Transverse colon (tissue), 4 donors: ENCODE results near the gene TOX2.
"Not testable (repeated sequence)": the region's sequence is repeated elsewhere in the genome, so short reads cannot be mapped to it uniquely, and the experiment has no call there.

Experiments
- POLR2A ChIP-seq: fragments of 450-650 bp; IDR thresholded peaks from one replicate; pipeline ENCODE4 v1.6.1; 2016; ENCODE audit warnings: antibody characterized with exemption, mild to moderate bottlenecking, moderate library complexity
- POLR2AphosphoS5 ChIP-seq, 3 donors: sonication (generic); formaldehyde crosslinking; IDR thresholded peaks; one replicate each; pipeline ENCODE4 v1.6.1; 2016; ENCODE audit warnings: antibody characterized with exemption in 3 of 3
- TF ChIP-seq, protein P1 (sequence below), 5 experiments: fragments of 200-600 bp in 3 of 5; fragments of 450-650 bp in 2 of 5; sonication (generic) in 3 of 5; IDR thresholded peaks; 1 replicate in 2 of 5; 2 replicates in 3 of 5; pipeline ENCODE4 v1.5.1; 2016 to 2017; ENCODE audit warnings: antibody characterized with exemption in 5 of 5, inconsistent platforms in 3 of 5, mild to moderate bottlenecking in 2 of 5, moderate library complexity in 1 of 5

DNA sequence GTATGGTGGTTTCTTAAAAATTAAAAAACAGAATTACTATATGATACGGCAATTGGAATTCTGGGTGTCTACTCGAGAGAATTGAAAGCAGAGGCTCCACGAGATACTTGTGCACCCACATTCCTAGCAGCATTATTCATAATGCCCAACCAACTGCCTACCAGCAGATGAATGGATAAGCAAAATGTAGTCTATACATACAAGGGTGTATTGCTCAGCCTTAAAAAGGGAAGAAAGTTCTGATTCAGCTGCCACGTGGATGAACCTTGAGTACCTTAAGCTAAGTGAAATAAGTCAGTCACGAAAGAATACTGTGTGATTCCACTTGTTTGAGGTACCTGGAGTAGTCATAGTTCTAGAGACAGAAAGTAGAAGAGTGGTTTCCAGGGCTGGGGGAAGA, 130.1 kb downstream of the TOX2 start:
- TF ChIP-seq, protein P1, sequence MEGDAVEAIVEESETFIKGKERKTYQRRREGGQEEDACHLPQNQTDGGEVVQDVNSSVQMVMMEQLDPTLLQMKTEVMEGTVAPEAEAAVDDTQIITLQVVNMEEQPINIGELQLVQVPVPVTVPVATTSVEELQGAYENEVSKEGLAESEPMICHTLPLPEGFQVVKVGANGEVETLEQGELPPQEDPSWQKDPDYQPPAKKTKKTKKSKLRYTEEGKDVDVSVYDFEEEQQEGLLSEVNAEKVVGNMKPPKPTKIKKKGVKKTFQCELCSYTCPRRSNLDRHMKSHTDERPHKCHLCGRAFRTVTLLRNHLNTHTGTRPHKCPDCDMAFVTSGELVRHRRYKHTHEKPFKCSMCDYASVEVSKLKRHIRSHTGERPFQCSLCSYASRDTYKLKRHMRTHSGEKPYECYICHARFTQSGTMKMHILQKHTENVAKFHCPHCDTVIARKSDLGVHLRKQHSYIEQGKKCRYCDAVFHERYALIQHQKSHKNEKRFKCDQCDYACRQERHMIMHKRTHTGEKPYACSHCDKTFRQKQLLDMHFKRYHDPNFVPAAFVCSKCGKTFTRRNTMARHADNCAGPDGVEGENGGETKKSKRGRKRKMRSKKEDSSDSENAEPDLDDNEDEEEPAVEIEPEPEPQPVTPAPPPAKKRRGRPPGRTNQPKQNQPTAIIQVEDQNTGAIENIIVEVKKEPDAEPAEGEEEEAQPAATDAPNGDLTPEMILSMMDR (IDR thresholded peaks at IDR 0.05) = not testable (repeated sequence)
- TF ChIP-seq POLR2A; POLR2AphosphoS5 (IDR thresholded peaks at IDR 0.05): not testable (repeated sequence)
